Measurements from ENCODE around the gene SMARCA2.

SMARCA2 gene

GRCh38 chr9:2227144-2227867, 212.2 kb downstream of the SMARCA2 start:
- DNase-seq: no peak

- DNase-seq: no peak
Observed at GRCh38 chr9:2228132-2228531, 213.0 kb downstream of the SMARCA2 start.

GRCh38 chr9:2228641-2229040, 213.5 kb downstream of the SMARCA2 start:
- DNase-seq: no peak

GRCh38 chr9:2229109-2229721, 214.1 kb downstream of the SMARCA2 start:
- peak; percentile 35 for DNase-seq

- no peak for DNase-seq
Observed at GRCh38 chr9:2230362-2230761, 215.2 kb downstream of the SMARCA2 start.

- DNase-seq: no peak
Observed at GRCh38 chr9:2231101-2231500, 216.0 kb downstream of the SMARCA2 start.

- no peak for DNase-seq
Observed at GRCh38 chr9:2231829-2232228, 216.7 kb downstream of the SMARCA2 start.

- no peak for DNase-seq
Observed at GRCh38 chr9:2233274-2233673, 218.1 kb downstream of the SMARCA2 start.

GRCh38 chr9:2234371-2234893, 219.3 kb downstream of the SMARCA2 start:
- no peak for DNase-seq

GRCh38 chr9:2235623-2236022, 220.5 kb downstream of the SMARCA2 start:
- no peak for DNase-seq

- DNase-seq: no peak
Observed at GRCh38 chr9:2236850-2237249, 221.7 kb downstream of the SMARCA2 start.

- DNase-seq: no peak
Observed at GRCh38 chr9:2241461-2241835, 226.3 kb downstream of the SMARCA2 start.

- DNase-seq: peak; percentile 76
Observed at GRCh38 chr9:2241836-2242741, 226.9 kb downstream of the SMARCA2 start.

GRCh38 chr9:2242831-2243330, 227.7 kb downstream of the SMARCA2 start:
- DNase-seq: no peak
